Muscle layer of colon (tissue), 2 donors: ENCODE data around the gene C1orf159.

Experiments used
- H3K27ac ChIP-seq: one replicate; pipeline ENCODE4 v1.7.0; 2013; ENCODE audit warnings: low read depth, mild to moderate bottlenecking, low read length, moderate library complexity
- H3K27me3 ChIP-seq, 2 donors: one replicate each; pipeline ENCODE4 v1.7.0; 2013; ENCODE audit warnings: low read length in 2 of 2, mild to moderate bottlenecking in 2 of 2; ENCODE audit not compliant: insufficient read depth in 2 of 2, control insufficient read depth in 1 of 2
- H3K36me3 ChIP-seq: one replicate; pipeline ENCODE4 v1.7.0; 2013; ENCODE audit warnings: mild to moderate bottlenecking, low read length; ENCODE audit not compliant: insufficient read depth
- H3K4me1 ChIP-seq: one replicate; pipeline ENCODE4 v1.7.0; 2013; ENCODE audit warnings: mild to moderate bottlenecking, low read length; ENCODE audit not compliant: insufficient read depth
- H3K4me3 ChIP-seq, 2 donors: one replicate each; pipeline ENCODE4 v1.7.0; 2013; ENCODE audit warnings: low read length in 2 of 2, low read depth in 1 of 2, mild to moderate bottlenecking in 1 of 2, moderate library complexity in 1 of 2
- H3K9ac ChIP-seq: one replicate; pipeline ENCODE4 v1.7.0; 2013; ENCODE audit warnings: low read length
- H3K9me3 ChIP-seq: one replicate; pipeline ENCODE4 v1.7.0; 2013; ENCODE audit warnings: mild to moderate bottlenecking, low read length
- donor health status: abdominal sarcoma.
- donor health status: Adenocarcinoma of cecum.

The C1orf159 gene

DNA sequence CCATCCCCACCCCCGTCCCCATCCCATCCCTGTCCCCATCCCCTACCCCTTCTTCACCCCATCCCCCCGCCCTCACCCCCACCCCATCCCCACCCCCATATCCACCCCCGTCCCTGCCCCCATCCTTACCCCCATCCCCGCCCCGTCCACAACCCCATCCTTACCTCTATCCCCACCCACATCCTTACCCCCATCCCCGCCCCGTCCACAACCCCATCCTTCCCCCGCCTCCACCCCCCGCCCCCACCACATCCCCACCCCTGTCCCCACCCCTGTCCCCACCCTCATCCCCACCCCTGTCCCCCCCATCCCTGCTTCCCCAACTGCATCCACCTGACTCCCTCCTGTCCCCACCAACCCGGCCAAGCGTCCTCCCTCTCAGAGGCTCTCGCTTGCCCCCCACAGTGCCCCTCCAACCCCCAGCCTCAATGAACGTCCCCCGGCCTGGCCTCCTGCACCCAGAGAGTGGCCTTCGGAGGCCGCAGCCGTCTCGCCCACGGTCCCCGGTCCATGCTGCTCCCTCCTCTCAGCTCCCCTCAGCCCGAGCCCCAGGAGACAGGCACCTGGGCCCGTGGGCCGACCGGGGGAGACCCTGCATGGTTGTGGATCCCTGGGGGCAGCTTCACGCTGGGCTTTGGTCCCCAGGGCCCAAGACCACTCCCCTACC, 25.5 kb upstream of the C1orf159 start:
- Histone ChIP-seq H3K9me3 (no peaks in the 10 kb centered on the region), H3K27me3 (peaks cover 0 to 27% of the 10 kb centered on the region in 2 donors), H3K4me1 (no peaks in the 10 kb centered on the region), H3K36me3 (no peaks in the 10 kb centered on the region), H3K9ac (no peak overlapping the region), H3K4me3 (no peak overlapping the region), H3K27ac (no peak overlapping the region)

DNA sequence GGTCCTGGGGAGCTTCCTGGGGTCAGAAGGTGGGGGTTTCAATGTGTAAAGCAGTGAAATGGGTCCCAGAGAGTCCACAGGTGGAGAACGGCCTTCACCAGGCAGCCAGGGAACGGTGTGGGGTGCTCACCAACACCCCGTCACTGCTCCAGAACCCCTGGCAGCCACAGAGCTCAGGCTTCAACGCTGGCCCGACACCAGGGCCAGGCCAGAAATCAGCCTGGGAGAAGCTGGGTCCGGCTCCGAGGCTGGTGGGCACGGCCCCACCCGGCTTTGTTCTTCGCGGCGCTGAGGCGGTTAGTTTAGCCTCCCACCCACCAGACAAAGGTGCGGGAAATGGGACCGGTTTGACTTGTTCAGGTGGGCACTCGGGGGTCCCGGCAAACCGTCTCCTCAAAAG, 24.8 kb upstream of the C1orf159 start:
- Histone ChIP-seq H3K27ac (no peak overlapping the region), H3K4me1 (no peaks in the 10 kb centered on the region), H3K9ac (no peak overlapping the region), H3K36me3 (no peaks in the 10 kb centered on the region), H3K27me3 (peaks cover 0 to 30% of the 10 kb centered on the region in 2 donors), H3K4me3 (no peak overlapping the region), H3K9me3 (no peaks in the 10 kb centered on the region)

DNA sequence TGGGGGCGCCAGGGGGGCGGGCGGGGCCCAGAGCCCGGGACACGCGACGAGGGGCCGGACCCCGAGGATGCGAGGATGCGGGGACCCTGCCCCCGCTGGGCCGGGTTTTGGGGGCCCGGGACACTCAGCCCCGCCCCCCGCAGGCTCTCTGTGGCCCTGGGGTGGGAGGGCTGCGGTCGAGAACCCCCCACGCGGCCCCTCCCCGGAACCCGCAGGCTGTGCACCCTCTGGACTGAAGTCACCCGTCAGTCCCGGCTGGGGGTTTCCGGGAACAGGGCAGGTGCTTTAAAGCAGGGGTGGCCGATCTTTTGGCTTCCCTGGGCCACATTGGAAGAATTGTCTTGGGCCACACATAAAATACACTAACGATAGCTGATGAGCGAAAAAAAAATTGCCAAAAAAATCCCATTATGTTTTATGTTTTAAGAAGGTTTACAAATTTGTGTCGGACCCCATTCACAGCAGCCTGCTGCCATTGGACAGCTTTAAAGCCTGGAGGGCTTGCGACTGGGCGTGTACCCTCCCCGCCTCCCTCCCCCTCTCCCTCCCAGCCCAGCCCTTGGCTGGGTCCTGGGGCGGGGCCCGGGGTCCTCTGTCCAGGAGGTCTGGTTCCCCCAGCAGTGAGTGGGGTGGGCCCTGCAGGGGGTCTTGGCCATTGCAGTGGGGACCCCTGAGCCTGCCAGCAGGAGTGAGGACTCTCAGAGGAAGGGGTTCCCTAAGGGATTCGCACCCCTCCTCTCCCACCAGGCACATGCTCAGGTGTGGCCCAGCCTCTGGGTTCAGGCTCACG, 21.6 kb upstream of the C1orf159 start:
- H3K36me3 ChIP-seq, result no peaks in the 10 kb centered on the region
- peaks cover 0 to 29% of the 10 kb centered on the region in 2 donors for H3K27me3 ChIP-seq
- H3K4me1 ChIP-seq, result no peaks in the 10 kb centered on the region
- no peak overlapping the region for H3K9ac ChIP-seq
- H3K9me3 ChIP-seq, result no peaks in the 10 kb centered on the region
- H3K4me3 ChIP-seq, result no peak overlapping the region
- no peak overlapping the region for H3K27ac ChIP-seq

DNA sequence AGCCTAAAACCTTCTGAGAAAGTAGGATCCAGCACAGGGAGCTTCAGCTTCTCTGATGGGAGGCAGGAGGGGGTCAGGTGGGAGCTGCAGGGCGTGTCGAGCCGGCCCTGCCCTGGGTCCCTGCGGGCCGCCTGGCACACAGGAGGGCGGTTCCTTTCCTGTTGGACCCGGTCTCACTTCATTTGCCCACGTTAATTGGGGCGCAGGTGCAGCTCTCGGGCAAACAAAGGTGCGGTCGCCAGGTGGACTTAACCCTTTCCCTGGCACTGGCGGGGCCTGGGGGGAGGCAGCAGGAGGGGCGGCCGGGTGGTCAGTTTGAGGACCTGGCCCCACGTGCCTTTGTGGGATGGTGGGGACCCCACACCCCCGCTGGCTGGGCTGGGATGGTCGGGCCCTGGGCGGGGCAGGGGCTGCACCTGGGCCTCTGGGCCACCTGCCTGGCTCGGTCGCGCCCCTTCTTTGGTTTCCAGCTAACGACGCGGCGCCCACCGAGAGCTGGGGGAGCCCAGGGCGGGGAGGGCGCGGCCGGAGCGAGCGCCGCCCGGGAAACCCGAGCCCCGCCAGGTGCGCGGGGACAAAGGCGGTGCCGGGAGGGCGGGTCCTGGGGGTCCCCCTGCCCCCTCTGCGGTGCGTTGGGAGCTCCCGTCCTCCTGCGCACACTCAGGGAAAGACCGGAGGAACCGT, 20.8 kb upstream of the C1orf159 start:
- no peaks in the 10 kb centered on the region for H3K9me3 ChIP-seq
- no peak overlapping the region for H3K27ac ChIP-seq
- H3K4me3 ChIP-seq, result no peak overlapping the region
- no peak overlapping the region for H3K9ac ChIP-seq
- no peaks in the 10 kb centered on the region for H3K36me3 ChIP-seq
- peaks cover 0 to 26% of the 10 kb centered on the region in 2 donors for H3K27me3 ChIP-seq
- H3K4me1 ChIP-seq, result no peaks in the 10 kb centered on the region

DNA sequence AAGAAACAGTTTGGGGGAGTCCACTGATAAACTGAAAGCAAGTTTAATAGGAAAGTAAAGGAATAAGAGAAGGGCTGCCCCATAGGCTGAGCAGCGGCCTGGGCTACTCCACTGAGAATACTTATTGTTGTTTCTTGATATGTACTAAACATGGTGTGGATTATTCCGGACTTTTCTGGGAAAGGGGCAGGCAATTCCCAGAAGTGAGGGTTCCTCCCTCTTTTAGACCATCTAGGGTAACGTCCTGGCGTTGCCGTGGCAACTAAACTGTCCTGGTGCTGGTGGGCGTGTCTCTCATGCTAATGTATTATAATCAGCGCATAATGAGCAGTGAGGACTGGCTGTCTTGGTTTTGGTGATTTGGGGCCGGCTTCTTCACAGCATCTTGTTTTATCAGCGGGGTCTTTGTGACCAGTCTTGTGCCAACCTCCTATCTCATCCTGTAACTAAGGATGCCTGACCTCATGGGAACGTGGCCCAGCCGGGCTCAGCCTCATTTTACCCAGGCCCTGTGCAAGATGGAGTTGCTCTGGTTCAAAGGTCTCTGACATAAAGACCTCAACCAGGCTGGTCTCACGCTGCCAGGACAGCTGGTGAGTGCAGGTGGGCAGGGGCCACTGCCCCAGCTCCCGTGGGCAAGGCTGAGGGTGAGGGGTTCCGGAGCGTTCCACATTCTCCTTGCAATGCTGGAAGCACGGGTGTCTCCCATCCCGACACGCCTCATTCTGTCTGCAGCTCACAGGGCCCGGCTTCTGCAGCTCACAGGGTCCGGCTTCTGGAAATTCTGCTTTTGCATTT, 19.6 kb upstream of the C1orf159 start:
- H3K27me3 ChIP-seq, result peaks cover 0 to 24% of the 10 kb centered on the region in 2 donors
- no peaks in the 10 kb centered on the region for H3K36me3 ChIP-seq
- no peaks in the 10 kb centered on the region for H3K9me3 ChIP-seq
- no peak overlapping the region for H3K9ac ChIP-seq
- no peak overlapping the region for H3K4me3 ChIP-seq
- no peak overlapping the region for H3K27ac ChIP-seq
- H3K4me1 ChIP-seq, result no peaks in the 10 kb centered on the region

DNA sequence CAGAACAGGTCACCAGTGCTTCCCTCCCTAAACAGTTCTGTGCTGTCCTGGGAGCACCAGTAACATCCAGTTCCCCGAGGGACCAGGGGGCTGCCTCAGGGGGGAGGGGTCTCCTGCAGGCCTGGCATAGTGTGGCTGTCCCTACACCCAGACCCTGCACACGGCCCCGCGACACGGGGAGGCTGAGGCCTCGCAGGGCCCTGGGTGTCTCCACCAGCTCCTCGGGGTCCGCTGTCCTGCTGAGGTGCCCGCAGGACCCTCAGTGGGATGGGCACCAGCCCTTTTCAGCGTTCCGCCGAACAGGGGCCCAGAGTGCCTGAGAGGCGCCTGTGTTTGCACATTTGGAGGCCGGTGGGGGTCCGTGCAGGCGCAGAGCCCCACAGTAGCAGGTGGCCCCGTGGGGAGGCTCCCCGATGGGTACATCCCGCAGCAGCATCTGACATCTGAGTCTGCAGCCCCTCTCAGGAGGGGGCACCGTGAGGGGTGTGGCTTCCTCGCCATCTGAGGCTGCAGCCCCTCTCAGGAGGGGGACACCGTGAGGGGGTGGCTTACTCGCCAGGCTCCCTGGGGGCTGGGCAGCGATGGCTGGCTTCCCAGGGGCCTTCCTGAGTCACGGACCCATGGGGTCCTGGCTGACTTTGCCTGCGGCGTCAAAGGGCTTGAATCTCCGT, 18.5 kb upstream of the C1orf159 start:
- H3K27ac ChIP-seq, result no peak overlapping the region
- H3K9ac ChIP-seq, result no peak overlapping the region
- no peaks in the 10 kb centered on the region for H3K36me3 ChIP-seq
- no peaks in the 10 kb centered on the region for H3K4me1 ChIP-seq
- H3K9me3 ChIP-seq, result no peaks in the 10 kb centered on the region
- no peak overlapping the region for H3K4me3 ChIP-seq
- H3K27me3 ChIP-seq, result peaks cover 0 to 24% of the 10 kb centered on the region in 2 donors

DNA sequence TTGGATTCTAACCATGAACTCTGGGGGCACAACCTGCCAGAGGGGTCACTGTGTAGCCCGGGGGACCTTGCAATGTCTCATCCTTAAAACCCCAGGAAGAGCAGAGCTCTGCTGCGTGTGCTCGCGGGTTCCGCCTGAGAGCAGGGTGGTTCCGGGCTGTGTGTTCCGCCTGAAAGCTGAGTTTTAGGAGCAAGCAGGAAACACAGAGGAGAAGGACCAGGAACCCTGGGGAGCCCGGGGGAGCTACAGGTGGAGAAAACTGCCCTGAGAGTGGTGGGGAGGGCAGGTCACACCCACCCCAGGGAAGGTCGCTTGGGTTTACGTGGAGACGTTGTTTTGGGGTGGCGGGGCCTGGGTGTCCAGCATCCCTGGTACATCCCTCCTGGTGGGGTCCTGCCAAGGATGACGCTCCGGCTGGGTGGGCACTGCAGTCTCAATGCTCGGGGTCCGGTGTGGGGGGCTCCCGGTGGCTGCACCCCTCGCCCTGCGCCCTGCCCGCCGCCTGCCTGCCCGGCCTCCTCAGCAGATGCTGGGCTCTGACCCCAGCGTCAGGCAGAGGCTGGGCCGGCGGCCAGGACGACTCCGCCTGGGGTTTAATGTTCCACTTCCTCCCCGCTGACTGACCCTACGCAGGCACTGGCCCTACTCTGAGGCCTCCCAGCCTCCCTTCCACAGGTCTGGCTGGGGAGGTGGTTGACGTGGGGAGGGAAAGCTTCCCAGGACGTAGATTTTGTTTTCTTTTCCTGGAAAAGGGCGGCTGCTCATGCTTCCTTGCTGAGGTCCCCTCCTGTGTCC, 17.3 kb upstream of the C1orf159 start:
- Histone ChIP-seq H3K36me3 (no peaks in the 10 kb centered on the region), H3K9me3 (no peaks in the 10 kb centered on the region), H3K9ac (no peak overlapping the region), H3K4me1 (no peaks in the 10 kb centered on the region), H3K27me3 (peaks cover 0 to 24% of the 10 kb centered on the region in 2 donors), H3K27ac (no peak overlapping the region), H3K4me3 (no peak overlapping the region)

DNA sequence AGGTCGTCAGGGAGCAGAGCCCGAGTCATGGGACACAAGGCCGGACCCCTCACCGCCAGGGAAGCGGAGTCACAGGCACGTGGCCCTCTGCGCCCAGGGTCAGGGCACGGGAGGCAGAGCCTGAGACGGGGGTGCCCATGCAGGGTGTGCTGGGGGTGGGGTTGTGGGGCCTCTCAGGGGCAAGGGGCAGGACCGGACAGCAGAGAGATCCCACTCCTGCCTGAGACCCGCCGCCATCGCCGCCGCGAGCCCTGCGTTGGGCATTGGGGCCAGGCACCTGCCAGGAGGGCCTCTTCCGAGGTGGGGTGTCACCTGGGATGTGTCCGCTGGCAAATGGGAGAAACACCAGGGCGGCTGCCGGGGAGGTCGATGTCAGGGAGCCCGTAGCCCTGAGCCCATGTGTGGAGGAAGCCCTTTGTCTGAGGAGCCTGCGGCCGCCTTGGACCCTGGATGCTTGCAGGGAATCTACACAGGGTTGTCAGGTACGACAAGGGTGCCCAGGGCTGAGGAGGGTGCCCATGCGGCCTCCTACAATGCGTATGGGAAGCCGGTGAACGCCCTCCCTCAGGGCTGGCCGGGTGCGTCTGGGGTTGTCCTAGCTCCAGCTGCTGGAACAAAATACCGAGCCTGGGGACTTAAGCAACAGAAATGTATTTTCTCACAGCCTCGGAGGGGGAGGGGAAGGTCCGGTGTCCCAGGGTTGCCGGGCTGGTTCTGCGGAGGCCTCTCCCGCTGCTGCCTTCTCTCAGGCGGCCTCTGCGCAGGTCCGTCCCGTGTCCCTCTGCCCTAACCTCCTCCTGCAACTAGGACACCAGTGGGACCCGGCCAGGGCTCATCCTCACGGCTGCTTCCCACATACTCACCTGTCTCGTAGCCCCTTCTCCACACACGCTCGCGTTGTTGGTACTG, 16.4 kb upstream of the C1orf159 start:
- H3K36me3 ChIP-seq, result no peaks in the 10 kb centered on the region
- H3K27ac ChIP-seq, result no peak overlapping the region
- H3K27me3 ChIP-seq, result peaks cover 0 to 16% of the 10 kb centered on the region in 2 donors
- no peak overlapping the region for H3K9ac ChIP-seq
- H3K4me1 ChIP-seq, result no peaks in the 10 kb centered on the region
- H3K9me3 ChIP-seq, result no peaks in the 10 kb centered on the region
- H3K4me3 ChIP-seq, result no peak overlapping the region

DNA sequence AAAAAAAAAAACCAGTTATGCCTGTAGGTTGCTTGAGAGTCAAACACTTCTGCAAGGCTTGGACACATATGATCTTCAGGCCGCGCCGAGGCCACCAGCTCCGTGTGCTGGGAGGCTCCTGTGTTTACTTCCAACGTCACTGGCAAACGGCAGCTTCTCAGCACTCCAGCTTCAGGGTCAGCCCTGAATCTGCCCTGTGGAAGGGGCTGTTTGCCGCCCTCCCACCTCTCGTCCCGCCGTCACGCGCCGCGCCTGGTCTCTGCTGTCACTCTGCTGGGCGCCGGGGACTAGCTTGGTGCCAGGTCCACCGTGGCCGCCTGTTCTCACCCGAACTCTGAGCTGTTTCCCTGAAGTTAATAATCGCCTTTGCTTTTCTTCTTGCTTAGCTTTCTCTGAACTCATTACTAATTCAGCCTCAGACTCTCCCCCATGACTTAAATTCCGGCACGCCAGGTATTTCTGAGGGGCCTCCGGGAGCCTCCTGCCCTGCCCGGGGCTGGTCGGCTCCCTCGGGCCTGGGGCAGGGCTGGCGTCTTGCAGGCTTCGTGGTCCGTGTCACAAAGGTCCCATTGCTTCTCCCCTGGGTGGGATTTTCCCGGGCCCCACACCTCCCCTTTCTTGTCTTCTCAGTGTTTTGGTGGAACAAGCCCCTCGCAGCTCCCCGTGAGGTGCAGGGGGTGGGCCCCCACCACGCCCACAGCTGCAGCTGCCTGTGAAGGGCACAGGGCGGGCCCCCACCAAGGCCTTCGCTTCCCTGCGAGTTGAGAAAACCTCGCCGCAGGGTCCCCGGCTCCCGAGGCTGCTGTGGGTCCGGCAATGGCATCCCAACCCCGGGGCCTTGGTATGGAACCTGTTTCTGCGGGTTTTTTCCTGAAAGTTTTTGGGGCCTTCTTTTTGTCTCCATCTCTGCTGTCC, 14.6 kb upstream of the C1orf159 start:
- no peak overlapping the region for H3K27ac ChIP-seq
- no peaks in the 10 kb centered on the region for H3K4me1 ChIP-seq
- H3K9me3 ChIP-seq, result no peaks in the 10 kb centered on the region
- no peaks in the 10 kb centered on the region for H3K36me3 ChIP-seq
- peaks cover 0 to 4% of the 10 kb centered on the region in 2 donors for H3K27me3 ChIP-seq
- no peak overlapping the region for H3K9ac ChIP-seq
- H3K4me3 ChIP-seq, result no peak overlapping the region
